Osteocyte (in vitro differentiated cells): ENCODE measurements around the gene CYSTM1. TPM values are rescaled to one million over a fixed set of nuclear protein-coding genes. Genes with fewer than 3 reads are reported as not detected.

Experiments used
- DNase-seq: peaks from one replicate; pipeline ENCODE4 v3.0.0; 2021; ENCODE audit warnings: mixed read lengths; ENCODE audit not compliant: unreplicated experiment; ENCODE audit errors: extremely low spot score
- H3K27ac Mint-ChIP-seq: one replicate; pipeline ENCODE4 v1.8.0; 2021; ENCODE audit warnings: mild to moderate bottlenecking, mixed read lengths; ENCODE audit not compliant: unreplicated experiment
- H3K27me3 Mint-ChIP-seq: one replicate; pipeline ENCODE4 v1.8.0; 2021; ENCODE audit warnings: mixed read lengths; ENCODE audit not compliant: unreplicated experiment
- H3K36me3 Mint-ChIP-seq: one replicate; pipeline ENCODE4 v1.8.0; 2021; ENCODE audit warnings: mixed read lengths; ENCODE audit not compliant: unreplicated experiment
- H3K4me1 Mint-ChIP-seq: one replicate; pipeline ENCODE4 v1.8.0; 2021; ENCODE audit warnings: mixed read lengths; ENCODE audit not compliant: unreplicated experiment
- H3K4me3 Mint-ChIP-seq: one replicate; pipeline ENCODE4 v1.8.0; 2021; ENCODE audit warnings: mild to moderate bottlenecking, moderate library complexity, mixed read lengths; ENCODE audit not compliant: unreplicated experiment
- H3K9me3 Mint-ChIP-seq: one replicate; pipeline ENCODE4 v1.8.0; 2021; ENCODE audit warnings: mixed read lengths; ENCODE audit not compliant: unreplicated experiment
- CTCF ChIP-seq: fragments of 200-600 bp; sonication (generic); IDR thresholded peaks from 2 replicates; pipeline ENCODE4 v1.5.0; 2021; ENCODE audit warnings: antibody characterized with exemption, mild to moderate bottlenecking, moderate library complexity
- total RNA-seq: library from RNA; stranded (reverse); gene quantifications from 2 replicates; pipeline ENCODE4 v1.2.1, GENCODE V29; 2021

Gene CYSTM1
- total RNA-seq, 1 donor from 2014 or later, result 26.7 TPM

- no peak for TF ChIP-seq CTCF
- Mint-ChIP-seq H3K4me1 (peaks cover 15% of the 10 kb centered on the region), H3K27me3 (no peaks in the 10 kb centered on the region), H3K9me3 (no peaks in the 10 kb centered on the region), H3K4me3 (no peak overlapping the region), H3K36me3 (peaks cover 2% of the 10 kb centered on the region), H3K27ac (no peak overlapping the region)
- no peak for DNase-seq
These were observed 49.7 kb downstream of the CYSTM1 start for GRCh38 chr5:140224658-140225057.

DNA sequence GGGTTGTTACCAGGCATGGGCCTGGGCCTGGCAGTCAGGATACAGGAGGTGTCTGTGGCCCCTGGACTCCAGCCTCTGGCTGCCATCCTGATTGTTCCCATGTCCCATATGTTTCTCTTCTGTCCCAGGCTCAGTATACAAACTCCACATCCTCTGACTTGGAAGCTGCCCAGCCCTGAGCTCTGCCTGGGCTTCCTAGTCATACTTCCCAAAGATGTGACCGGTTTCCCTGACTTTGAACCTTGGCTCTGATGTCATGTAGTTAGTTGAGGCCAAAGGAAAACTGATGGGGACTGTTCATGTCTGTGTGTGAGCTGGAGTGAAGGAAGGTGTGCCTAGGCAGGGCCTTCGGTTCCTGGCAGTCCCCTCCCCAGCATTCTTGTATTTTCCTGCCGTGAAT lies 50.4 kb downstream of the CYSTM1 start:
- no peak overlapping the region for H3K4me3 Mint-ChIP-seq
- H3K36me3 Mint-ChIP-seq, result peaks cover 2% of the 10 kb centered on the region
- no peaks in the 10 kb centered on the region for H3K27me3 Mint-ChIP-seq
- H3K27ac Mint-ChIP-seq, result no peak overlapping the region
- no peaks in the 10 kb centered on the region for H3K9me3 Mint-ChIP-seq
- DNase-seq, result no peak
- TF ChIP-seq CTCF, result no peak
- peaks cover 14% of the 10 kb centered on the region for H3K4me1 Mint-ChIP-seq

DNA sequence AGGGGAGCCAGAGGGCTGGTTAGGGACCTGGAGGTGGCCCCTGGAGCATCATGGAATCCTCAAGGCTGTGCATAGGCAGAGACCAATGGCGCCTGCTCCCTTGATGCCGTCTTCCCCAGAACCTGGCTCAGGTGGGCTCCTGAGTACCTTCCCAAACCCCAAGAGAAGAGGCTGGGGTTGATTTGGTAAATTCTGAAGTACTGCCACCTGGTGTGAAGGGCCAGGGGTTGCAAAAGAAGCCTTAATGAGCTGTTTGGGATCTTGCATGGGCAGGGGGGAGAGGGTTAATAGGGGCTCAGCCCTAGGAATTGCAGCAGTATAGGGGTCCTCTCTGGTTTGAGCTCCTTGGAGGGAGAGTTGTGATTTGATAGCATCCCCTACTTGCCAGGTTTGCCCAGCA lies 52.1 kb downstream of the CYSTM1 start:
- Mint-ChIP-seq H3K27me3 (no peaks in the 10 kb centered on the region), H3K4me3 (no peak overlapping the region), H3K9me3 (no peaks in the 10 kb centered on the region), H3K27ac (no peak overlapping the region), H3K36me3 (peaks cover 2% of the 10 kb centered on the region), H3K4me1 (peaks cover 3% of the 10 kb centered on the region)
- no peak for DNase-seq
- TF ChIP-seq CTCF, result no peak

DNA sequence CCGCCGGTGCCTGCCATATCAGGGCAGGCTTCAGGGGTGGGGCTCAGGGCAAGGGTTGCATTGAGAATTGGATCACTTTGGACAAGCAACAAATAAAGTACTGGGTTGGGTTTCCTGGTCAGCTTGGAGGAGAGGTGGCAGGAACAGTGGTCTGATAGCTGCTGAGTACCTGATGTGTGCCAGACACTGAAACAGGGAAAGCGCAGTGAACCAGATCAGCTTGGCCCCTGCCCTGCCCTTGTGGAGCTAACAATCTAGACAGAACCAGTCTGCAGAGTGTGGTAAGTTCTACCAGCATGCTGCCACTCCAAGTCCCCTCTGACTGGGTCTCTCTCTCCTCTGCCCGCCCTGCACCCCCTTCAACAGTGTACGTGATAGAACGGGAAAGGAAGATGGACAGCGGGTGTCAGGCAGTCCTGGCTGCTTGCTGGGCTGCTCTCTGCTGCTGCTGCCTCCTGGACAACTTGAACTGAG lies 53.4 kb downstream of the CYSTM1 start:
- TF ChIP-seq CTCF, result no peak
- H3K4me1 Mint-ChIP-seq, result no peaks in the 10 kb centered on the region
- H3K9me3 Mint-ChIP-seq, result no peaks in the 10 kb centered on the region
- H3K4me3 Mint-ChIP-seq, result no peak overlapping the region
- no peak overlapping the region for H3K27ac Mint-ChIP-seq
- H3K36me3 Mint-ChIP-seq, result peaks cover 2% of the 10 kb centered on the region
- no peaks in the 10 kb centered on the region for H3K27me3 Mint-ChIP-seq
- no peak for DNase-seq

GRCh38 chr5:140230373-140230772 lies 55.4 kb downstream of the CYSTM1 start:
- H3K36me3 Mint-ChIP-seq, result peaks cover 2% of the 10 kb centered on the region
- DNase-seq, result no peak
- TF ChIP-seq CTCF, result no peak
- H3K27ac Mint-ChIP-seq, result no peak overlapping the region
- H3K9me3 Mint-ChIP-seq, result no peaks in the 10 kb centered on the region
- H3K4me1 Mint-ChIP-seq, result no peaks in the 10 kb centered on the region
- no peak overlapping the region for H3K4me3 Mint-ChIP-seq
- H3K27me3 Mint-ChIP-seq, result no peaks in the 10 kb centered on the region
